H1 (cell line): ENCODE data around the gene KLF6.

Source experiments
- ATF2 ChIP-seq: IDR thresholded peaks from 2 replicates; pipeline ENCODE4 v1.6.1; 2012; ENCODE audit warnings: low read length, inconsistent platforms
- BRCA1 ChIP-seq: IDR thresholded peaks from 2 replicates; pipeline ENCODE4 v1.6.1; 2012; ENCODE audit warnings: low read depth, low read length, improper control_type of control experiment
- CTCF ChIP-seq, 3 experiments: IDR thresholded peaks; 1 replicate in 2 of 3; 2 replicates in 1 of 3; pipeline versions ENCODE4 v1.5.1 to v1.6.1; 2011; ENCODE audit warnings: low read length in 3 of 3, mild to moderate bottlenecking in 3 of 3, inconsistent platforms in 2 of 3, low read depth in 1 of 3, moderate library complexity in 1 of 3; ENCODE audit not compliant: insufficient read depth in 1 of 3; ENCODE audit errors: control extremely low read depth in 1 of 3
- GABPA ChIP-seq: IDR thresholded peaks from 2 replicates; pipeline ENCODE4 v1.6.1; 2011; ENCODE audit warnings: mild to moderate bottlenecking, low read length, moderate library complexity, borderline replicate concordance; ENCODE audit not compliant: insufficient read depth
- KDM1A ChIP-seq: fragments of 200-600, 300-600 bp; sonication (generic); IDR thresholded peaks from 2 replicates; pipeline ENCODE4 v1.7.1; 2016; ENCODE audit warnings: mild to moderate bottlenecking, low read length, borderline replicate concordance
- MAX ChIP-seq: IDR thresholded peaks from 2 replicates; pipeline ENCODE4 v1.6.1; 2012; ENCODE audit warnings: inconsistent platforms
- PHF8 ChIP-seq: fragments of 200-600 bp; sonication (generic); conservative IDR thresholded peaks from 2 replicates; pipeline ENCODE4 v1.7.1; 2012; ENCODE audit warnings: low read depth, mild to moderate bottlenecking, inconsistent platforms, low read length, moderate library complexity
- POLR2A ChIP-seq, 2 experiments: IDR thresholded peaks; 1 replicate in 1 of 2; 2 replicates in 1 of 2; pipeline ENCODE4 v1.6.1; 2011; ENCODE audit warnings: low read depth in 2 of 2, low read length in 2 of 2, mild to moderate bottlenecking in 2 of 2; ENCODE audit errors: control extremely low read depth in 1 of 2
- POLR2AphosphoS5 ChIP-seq: IDR thresholded peaks from 2 replicates; pipeline ENCODE4 v1.6.1; 2011; ENCODE audit warnings: low read depth, low read length
- RAD21 ChIP-seq, 2 experiments: IDR thresholded peaks in 1 of 2; conservative IDR thresholded peaks in 1 of 2; 2 replicates each; pipeline ENCODE4 v1.6.1; 2011; ENCODE audit warnings: low read depth in 2 of 2, low read length in 2 of 2, improper control_type of control experiment in 1 of 2, inconsistent platforms in 1 of 2, mild to moderate bottlenecking in 1 of 2, moderate library complexity in 1 of 2
- SIRT6 ChIP-seq: IDR thresholded peaks from one replicate; pipeline ENCODE4 v1.7.1; 2012; ENCODE audit warnings: low read length, inconsistent platforms
- YY1 ChIP-seq: IDR thresholded peaks from 2 replicates; pipeline ENCODE4 v1.6.1; 2011; ENCODE audit warnings: low read depth, mild to moderate bottlenecking, low read length
- ZNF274 ChIP-seq: IDR thresholded peaks from 2 replicates; pipeline ENCODE4 v1.7.0; 2012; ENCODE audit warnings: low read length, borderline replicate concordance; ENCODE audit errors: extremely low read depth

GRCh38 chr10:3772361-3773171, 12.4 kb downstream of the KLF6 start:
- TF ChIP-seq SIRT6, result no peak
- TF ChIP-seq RAD21 (IDR thresholded peaks at IDR 0.05 in 1 of 2, conservative IDR thresholded peaks at IDR 0.05 in 1 of 2; ENCODE audit: low read depth in 2 of 2, low read length in 2 of 2), result no peak
- no peak for TF ChIP-seq PHF8
- no peak for TF ChIP-seq CTCF (IDR thresholded peaks at IDR 0.05; ENCODE audit: control extremely low read depth in 1 of 3, insufficient read depth in 1 of 3, low read depth in 1 of 3, low read length in 3 of 3)
- no peak for TF ChIP-seq POLR2AphosphoS5
- no peak for TF ChIP-seq YY1
- no peak for TF ChIP-seq POLR2A (IDR thresholded peaks at IDR 0.05; ENCODE audit: control extremely low read depth in 1 of 2, low read depth in 2 of 2, low read length in 2 of 2)
- TF ChIP-seq MAX, result no peak
- no peak for TF ChIP-seq BRCA1
- no peak for TF ChIP-seq ZNF274
- no peak for TF ChIP-seq ATF2
- no peak for TF ChIP-seq GABPA
- TF ChIP-seq KDM1A, result no peak
